Measurements from ENCODE around the gene PSMB9.

GRCh38 chr6:32849126-32849525 is 4.9 kb upstream of the PSMB9 start:
- TF ChIP-seq CTCF (conservative IDR thresholded peaks at IDR 0.05; ENCODE audit: low read depth, low read length) (no peak), CEBPB (IDR thresholded peaks at IDR 0.05; ENCODE audit: low read depth, low read length) (no peak), MAZ (IDR thresholded peaks at IDR 0.05; ENCODE audit: borderline replicate concordance, low read depth, low read length) (no peak), RFX5 (IDR thresholded peaks at IDR 0.05; ENCODE audit: low read depth, low read length) (no peak), POLR2A (IDR thresholded peaks at IDR 0.05; ENCODE audit: low read depth, low read length) (no peak), SMC3 (IDR thresholded peaks at IDR 0.05; ENCODE audit: low read depth, low read length) (no peak), ELK1 (IDR thresholded peaks at IDR 0.05; ENCODE audit: borderline replicate concordance, low read depth, low read length) (no peak), USF2 (IDR thresholded peaks at IDR 0.05; ENCODE audit: low read depth, low read length) (no peak), RCOR1 (IDR thresholded peaks at IDR 0.05; ENCODE audit: insufficient replicate concordance, low read length) (no peak), RAD21 (IDR thresholded peaks at IDR 0.05; ENCODE audit: low read length) (no peak), BHLHE40 (IDR thresholded peaks at IDR 0.05; ENCODE audit: low read depth, low read length) (no peak), FOS (IDR thresholded peaks at IDR 0.05; ENCODE audit: low read depth, low read length) (no peak), MXI1 (IDR thresholded peaks at IDR 0.05; ENCODE audit: borderline replicate concordance, low read depth, low read length) (no peak), CHD1 (IDR thresholded peaks at IDR 0.05; ENCODE audit: low read depth, low read length) (no peak)

Data from IMR-90 (cell line).